H9 (cell line): ENCODE results near the gene FUCA1. TPM values are rescaled to one million over a fixed set of nuclear protein-coding genes. Genes with fewer than 3 reads are reported as not detected.

ENCODE experiments used
- DNase-seq: peaks from one replicate; pipeline ENCODE4 v3.0.0-alpha.2; 2017
- H2AFZ ChIP-seq: one replicate; pipeline ENCODE4 v1.6.1; 2013; ENCODE audit warnings: mild to moderate bottlenecking, low read length, control low read depth, moderate library complexity
- H2AK5ac ChIP-seq: 2 replicates; pipeline ENCODE4 v1.6.1; 2013; ENCODE audit warnings: low read length, control low read depth, mixed read lengths; ENCODE audit not compliant: insufficient read length
- H2BK120ac ChIP-seq: one replicate; pipeline ENCODE4 v1.6.1; 2013; ENCODE audit warnings: low read depth, mild to moderate bottlenecking, low read length, control low read depth, inconsistent platforms; ENCODE audit not compliant: poor library complexity, severe bottlenecking
- H2BK12ac ChIP-seq: 2 replicates; pipeline ENCODE4 v1.6.1; 2013; ENCODE audit warnings: low read length, control low read depth, mixed read lengths, low read depth; ENCODE audit not compliant: insufficient read length
- H2BK15ac ChIP-seq: 2 replicates; pipeline ENCODE4 v1.6.1; 2013; ENCODE audit warnings: low read depth, low read length, control low read depth
- H2BK20ac ChIP-seq: one replicate; pipeline ENCODE4 v1.6.1; 2013; ENCODE audit warnings: low read depth, mild to moderate bottlenecking, low read length, control low read depth, inconsistent platforms; ENCODE audit not compliant: poor library complexity, severe bottlenecking
- H2BK5ac ChIP-seq: 2 replicates; pipeline ENCODE4 v1.6.1; 2013; ENCODE audit warnings: low read length, control low read depth, mixed read lengths; ENCODE audit not compliant: insufficient read length
- H3K14ac ChIP-seq: 2 replicates; pipeline ENCODE4 v1.6.1; 2013; ENCODE audit warnings: low read length, control low read depth; ENCODE audit not compliant: insufficient read depth
- H3K18ac ChIP-seq: 2 replicates; pipeline ENCODE4 v1.6.1; 2013; ENCODE audit warnings: low read depth, mild to moderate bottlenecking, mixed read lengths, low read length, control low read depth; ENCODE audit not compliant: insufficient read length
- H3K23ac ChIP-seq: 2 replicates; pipeline ENCODE4 v1.6.1; 2013; ENCODE audit warnings: low read length, control low read depth, mixed read lengths, low read depth; ENCODE audit not compliant: insufficient read length
- H3K23me2 ChIP-seq: 2 replicates; pipeline ENCODE4 v1.6.1; 2013; ENCODE audit warnings: low read depth, mild to moderate bottlenecking, mixed read lengths, low read length, control low read depth; ENCODE audit not compliant: insufficient read length, poor library complexity, severe bottlenecking
- H3K27ac ChIP-seq: 2 replicates; pipeline ENCODE4 v1.5.1; 2013; ENCODE audit warnings: low read length, control low read depth, mixed read lengths, low read depth; ENCODE audit not compliant: insufficient read length
- H3K27me3 ChIP-seq: 2 replicates; pipeline ENCODE4 v1.6.1; 2013; ENCODE audit warnings: low read length, control low read depth, inconsistent platforms; ENCODE audit not compliant: insufficient read depth
- H3K4ac ChIP-seq: 2 replicates; pipeline ENCODE4 v1.6.1; 2013; ENCODE audit warnings: low read depth, mild to moderate bottlenecking, control low read depth, inconsistent platforms, low read length, moderate library complexity
- H3K4me1 ChIP-seq: 2 replicates; pipeline ENCODE4 v1.6.1; 2013; ENCODE audit warnings: low read length, control low read depth, inconsistent platforms; ENCODE audit not compliant: insufficient read depth
- H3K4me2 ChIP-seq: 2 replicates; pipeline ENCODE4 v1.6.1; 2013; ENCODE audit warnings: low read length, control low read depth, mixed read lengths; ENCODE audit not compliant: insufficient read length, insufficient read depth
- H3K56ac ChIP-seq: 2 replicates; pipeline ENCODE4 v1.6.1; 2013; ENCODE audit warnings: low read depth, mild to moderate bottlenecking, mixed read lengths, low read length, control low read depth; ENCODE audit not compliant: insufficient read length
- H3K79me1 ChIP-seq: 2 replicates; pipeline ENCODE4 v1.6.1; 2013; ENCODE audit warnings: low read depth, mild to moderate bottlenecking, moderate library complexity, low read length, control low read depth, inconsistent platforms; ENCODE audit not compliant: insufficient read depth, poor library complexity, severe bottlenecking
- H3K79me2 ChIP-seq: 2 replicates; pipeline ENCODE4 v1.6.1; 2013; ENCODE audit warnings: low read length, control low read depth, inconsistent platforms; ENCODE audit not compliant: insufficient read depth
- H3K9ac ChIP-seq: 2 replicates; pipeline ENCODE4 v1.6.1; 2013; ENCODE audit warnings: low read length, control low read depth, mixed read lengths; ENCODE audit not compliant: insufficient read length; ENCODE audit errors: extremely low read depth
- H3K9me3 ChIP-seq: one replicate; pipeline ENCODE4 v1.6.1; 2013; ENCODE audit warnings: low read depth, low read length, inconsistent platforms; ENCODE audit not compliant: control insufficient read depth
- H3T11ph ChIP-seq: one replicate; pipeline ENCODE4 v1.6.1; 2013; ENCODE audit warnings: mild to moderate bottlenecking, low read length, control low read depth, inconsistent platforms
- H4K20me1 ChIP-seq: one replicate; pipeline ENCODE4 v1.6.1; 2013; ENCODE audit not compliant: control insufficient read depth, insufficient read length, insufficient read depth
- H4K5ac ChIP-seq: 2 replicates; pipeline ENCODE4 v1.6.1; 2013; ENCODE audit warnings: low read depth, mild to moderate bottlenecking, mixed read lengths, low read length, control low read depth; ENCODE audit not compliant: insufficient read length
- H4K8ac ChIP-seq: replicated peaks from 2 replicates; pipeline ENCODE4 v1.6.1; 2013; ENCODE audit warnings: low read length, control low read depth, mixed read lengths, low read depth; ENCODE audit not compliant: insufficient read length
- H4K91ac ChIP-seq: 2 replicates; pipeline ENCODE4 v1.6.1; 2013; ENCODE audit warnings: low read depth, mild to moderate bottlenecking, moderate library complexity, mixed read lengths, low read length, control low read depth; ENCODE audit not compliant: insufficient read length
- H3K27ac Mint-ChIP-seq, 3 experiments: 2 replicates in 2 of 3; 3 replicates in 1 of 3; pipeline ENCODE4 v1.8.0; 2020 to 2021; ENCODE audit warnings: mixed read lengths in 3 of 3, mild to moderate bottlenecking in 1 of 3, moderate library complexity in 1 of 3
- H3K27me3 Mint-ChIP-seq: 2 replicates; pipeline ENCODE4 v1.8.0; 2021; ENCODE audit warnings: low read depth, mild to moderate bottlenecking, moderate library complexity, mixed read lengths
- H3K36me3 Mint-ChIP-seq, 3 experiments: 2 replicates in 2 of 3; 3 replicates in 1 of 3; pipeline ENCODE4 v1.8.0; 2020 to 2021; ENCODE audit warnings: low read depth in 3 of 3, mixed read lengths in 3 of 3; ENCODE audit not compliant: insufficient read depth in 1 of 3
- H3K4me1 Mint-ChIP-seq, 2 experiments: 2 replicates each; pipeline ENCODE4 v1.8.0; 2020; ENCODE audit warnings: mixed read lengths in 2 of 2
- H3K4me3 Mint-ChIP-seq, 2 experiments: 2 replicates in 1 of 2; 3 replicates in 1 of 2; pipeline ENCODE4 v1.8.0; 2020 to 2021; ENCODE audit warnings: mild to moderate bottlenecking in 2 of 2, mixed read lengths in 2 of 2, moderate library complexity in 1 of 2
- H3K9me3 Mint-ChIP-seq, 2 experiments: 2 replicates in 1 of 2; 3 replicates in 1 of 2; pipeline ENCODE4 v1.8.0; 2020; ENCODE audit warnings: mild to moderate bottlenecking in 2 of 2, mixed read lengths in 2 of 2, moderate library complexity in 1 of 2
- WGBS: extraction: QIAGEN DNeasy Blood & Tissue Kit; methylation state at CpG from one replicate; pipeline ENCODE4 v1.1.7; 2013; ENCODE audit warnings: missing lambda C conversion rate, low lambda C conversion rate, mixed read lengths; ENCODE audit not compliant: insufficient read length; ENCODE audit errors: extremely low coverage; 5-methylcytosine and 5-hydroxymethylcytosine counted together
- total RNA-seq: library from RNA; stranded (reverse); gene quantifications from 2 replicates; pipeline ENCODE4 v1.2.1, GENCODE V29; 2021
- TF ChIP-seq, protein P1 (sequence below): fragments of 200-600 bp; sonication (generic); conservative IDR thresholded peaks from 3 replicates; pipeline ENCODE4 v1.8.0; 2021; ENCODE audit warnings: antibody characterized with exemption, mild to moderate bottlenecking

Gene FUCA1
- total RNA-seq, 1 experiment from 2014 or later: 9.1 TPM

DNA sequence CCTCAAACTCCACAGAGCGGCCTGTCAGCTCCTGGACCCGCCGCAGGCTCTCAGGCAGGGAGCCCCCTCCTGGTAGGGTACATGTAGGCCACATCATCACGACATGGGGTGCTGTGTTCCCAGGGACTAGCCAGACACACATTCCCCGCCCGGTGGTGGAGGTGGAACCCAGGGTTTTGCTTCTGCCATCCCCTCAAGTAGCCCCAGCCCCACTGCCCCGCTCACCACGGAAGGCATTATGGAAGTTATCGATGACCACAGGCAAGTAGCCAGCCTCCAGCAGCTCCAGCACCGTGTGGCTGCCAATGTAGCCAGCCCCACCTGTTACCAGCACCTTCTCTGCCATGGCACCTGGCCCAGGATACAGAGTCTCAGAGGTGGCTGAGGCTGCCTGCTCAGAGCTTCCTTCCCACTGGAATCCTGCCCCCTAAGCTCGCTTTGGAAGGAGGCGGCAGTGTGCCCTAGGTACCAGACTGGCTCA lies 69.4 kb downstream of the FUCA1 start:
- peak overlapping the region; percentile 90 to 91; a peak in 4 of 5 replicates for H3K4me3 Mint-ChIP-seq
- TF ChIP-seq, protein P1, sequence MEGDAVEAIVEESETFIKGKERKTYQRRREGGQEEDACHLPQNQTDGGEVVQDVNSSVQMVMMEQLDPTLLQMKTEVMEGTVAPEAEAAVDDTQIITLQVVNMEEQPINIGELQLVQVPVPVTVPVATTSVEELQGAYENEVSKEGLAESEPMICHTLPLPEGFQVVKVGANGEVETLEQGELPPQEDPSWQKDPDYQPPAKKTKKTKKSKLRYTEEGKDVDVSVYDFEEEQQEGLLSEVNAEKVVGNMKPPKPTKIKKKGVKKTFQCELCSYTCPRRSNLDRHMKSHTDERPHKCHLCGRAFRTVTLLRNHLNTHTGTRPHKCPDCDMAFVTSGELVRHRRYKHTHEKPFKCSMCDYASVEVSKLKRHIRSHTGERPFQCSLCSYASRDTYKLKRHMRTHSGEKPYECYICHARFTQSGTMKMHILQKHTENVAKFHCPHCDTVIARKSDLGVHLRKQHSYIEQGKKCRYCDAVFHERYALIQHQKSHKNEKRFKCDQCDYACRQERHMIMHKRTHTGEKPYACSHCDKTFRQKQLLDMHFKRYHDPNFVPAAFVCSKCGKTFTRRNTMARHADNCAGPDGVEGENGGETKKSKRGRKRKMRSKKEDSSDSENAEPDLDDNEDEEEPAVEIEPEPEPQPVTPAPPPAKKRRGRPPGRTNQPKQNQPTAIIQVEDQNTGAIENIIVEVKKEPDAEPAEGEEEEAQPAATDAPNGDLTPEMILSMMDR: peak; percentile 49
- peaks cover 9 to 11% of the 10 kb centered on the region in 2 experiments for H3K4me1 Mint-ChIP-seq
- Histone ChIP-seq H3T11ph (no peak overlapping the region), H3K23ac (no peak overlapping the region), H3K23me2 (peaks cover 11% of the 10 kb centered on the region), H3K27ac (no peak overlapping the region), H4K91ac (no peak overlapping the region), H4K5ac (no peak overlapping the region), H4K8ac (no peak overlapping the region), H3K4me2 (no peak overlapping the region), H4K20me1 (no peaks in the 10 kb centered on the region), H2BK15ac (no peak overlapping the region), H3K27me3 (no peaks in the 10 kb centered on the region), H3K14ac (no peak overlapping the region), H2BK120ac (no peak overlapping the region), H2BK12ac (no peak overlapping the region), H3K79me1 (no peaks in the 10 kb centered on the region), H3K4me1 (no peaks in the 10 kb centered on the region; the same call in 1 of the 2 replicates), H2AK5ac (no peak overlapping the region), H2AFZ (no peak overlapping the region), H2BK5ac (no peak overlapping the region), H3K56ac (no peak overlapping the region), H3K4ac (no peak overlapping the region), H3K9me3 (no peaks in the 10 kb centered on the region), H3K79me2 (no peaks in the 10 kb centered on the region), H3K9ac (no peak overlapping the region), H3K18ac (no peak overlapping the region), H2BK20ac (no peak overlapping the region)
- H3K27ac Mint-ChIP-seq: peak overlapping the region in 1 of 3 experiments; percentile 68; a peak in 1 of 7 replicates
- H3K9me3 Mint-ChIP-seq: no peaks in the 10 kb centered on the region
- peaks cover 4 to 37% (median 25%) of the 10 kb centered on the region in 3 experiments; a peak in 5 of 7 replicates for H3K36me3 Mint-ChIP-seq
- WGBS: no CpG with 5 or more reads among the region's 12 CpGs
- H3K27me3 Mint-ChIP-seq: peaks cover 8% of the 10 kb centered on the region
- DNase-seq: no peak
